Measurements from ENCODE around the gene FAM240B. TPM values are rescaled to one million over a fixed set of nuclear protein-coding genes. Genes with fewer than 3 reads are reported as not detected.

FAM240B gene
- total RNA-seq, 2 donors from 2014 or later: not detected

GRCh38 chr9:38707885-38708637, 11.9 kb downstream of the FAM240B start:
- DNase-seq (no peak), ATAC-seq (peak; percentile 53)
- intact Hi-C loops (cut with DNase I, micrococcal nuclease): no loop called here

- no peak for ATAC-seq
- no peak for DNase-seq
- intact Hi-C loops (cut with DNase I, micrococcal nuclease): no loop called here
These were observed 13.4 kb downstream of the FAM240B start for GRCh38 chr9:38706493-38706892.

- DNase-seq: no peak
- ATAC-seq: no peak
- intact Hi-C loops (cut with DNase I, micrococcal nuclease): no loop called here
These were observed 14.0 kb downstream of the FAM240B start for GRCh38 chr9:38705917-38706316.

GRCh38 chr9:38700695-38701094, 19.2 kb downstream of the FAM240B start:
- intact Hi-C loops (cut with DNase I, micrococcal nuclease): no loop called here
- DNase-seq: no peak

GRCh38 chr9:38699337-38699736, 20.6 kb downstream of the FAM240B start:
- DNase-seq: no peak
- ATAC-seq: no peak
- intact Hi-C loops (cut with DNase I, micrococcal nuclease): no loop called here

More at GRCh38 chr9:38700695-38701094, 19.2 kb downstream of the FAM240B start:
- no peak for ATAC-seq

- no peak for DNase-seq
- intact Hi-C loops (cut with DNase I, micrococcal nuclease): no loop called here
- ATAC-seq: peak; percentile 51
These were observed 22.1 kb downstream of the FAM240B start for GRCh38 chr9:38697776-38698300.

GRCh38 chr9:38696999-38697398, 22.9 kb downstream of the FAM240B start:
- no peak for DNase-seq
- intact Hi-C loops (cut with DNase I, micrococcal nuclease): no loop called here
- peak; percentile 61 for ATAC-seq

GRCh38 chr9:38694676-38695075, 25.3 kb downstream of the FAM240B start:
- intact Hi-C loops (cut with DNase I, micrococcal nuclease): no loop called here
- DNase-seq: no peak
- ATAC-seq: no peak

- no peak for ATAC-seq
- DNase-seq: no peak
- intact Hi-C loops (cut with DNase I, micrococcal nuclease): no loop called here
These were observed 27.2 kb downstream of the FAM240B start for GRCh38 chr9:38692707-38693106.

GRCh38 chr9:38690574-38690973, 29.4 kb downstream of the FAM240B start:
- DNase-seq: no peak
- intact Hi-C loops (cut with DNase I, micrococcal nuclease): no loop called here

GRCh38 chr9:38689678-38690077, 30.3 kb downstream of the FAM240B start:
- intact Hi-C loops (cut with DNase I, micrococcal nuclease): no loop called here
- DNase-seq (no peak), ATAC-seq (no peak)

More at GRCh38 chr9:38690574-38690973, 29.4 kb downstream of the FAM240B start:
- no peak for ATAC-seq

GRCh38 chr9:38687992-38688391, 31.9 kb downstream of the FAM240B start:
- intact Hi-C loops (cut with DNase I, micrococcal nuclease): no loop called here
- no peak for DNase-seq
- peak; percentile 16 for ATAC-seq

- intact Hi-C loops (cut with DNase I, micrococcal nuclease): no loop called here
- DNase-seq (peak; percentile 79 to 85), ATAC-seq (peak; percentile 98)
These were observed 32.5 kb downstream of the FAM240B start for GRCh38 chr9:38687389-38687842.

GRCh38 chr9:38686933-38687332, 33.0 kb downstream of the FAM240B start:
- DNase-seq (no peak), ATAC-seq (peak; percentile 3)
- intact Hi-C loops (cut with DNase I, micrococcal nuclease): no loop called here

- ATAC-seq (no peak), DNase-seq (no peak)
- intact Hi-C loops (cut with DNase I, micrococcal nuclease): no loop called here
These were observed 34.4 kb downstream of the FAM240B start for GRCh38 chr9:38685535-38685934.

- ATAC-seq (no peak), DNase-seq (no peak)
- intact Hi-C loops (cut with DNase I, micrococcal nuclease): no loop called here
These were observed 36.6 kb downstream of the FAM240B start for GRCh38 chr9:38683336-38683735.

- ATAC-seq: no peak
- DNase-seq: no peak
- intact Hi-C loops (cut with DNase I, micrococcal nuclease): no loop called here
These were observed 37.2 kb downstream of the FAM240B start for GRCh38 chr9:38682713-38683112.

GRCh38 chr9:38681747-38682227, 38.1 kb downstream of the FAM240B start:
- ATAC-seq (no peak), DNase-seq (no peak)
- intact Hi-C loops (cut with DNase I, micrococcal nuclease): no loop called here

GRCh38 chr9:38680837-38681445, 39.0 kb downstream of the FAM240B start:
- DNase-seq: no peak
- intact Hi-C loops (cut with DNase I, micrococcal nuclease): no loop called here
- ATAC-seq: no peak

GRCh38 chr9:38677660-38678303, 42.2 kb downstream of the FAM240B start:
- intact Hi-C loops (cut with DNase I, micrococcal nuclease): no loop called here
- ATAC-seq (no peak), DNase-seq (no peak)
